ENCODE measurements around the gene MTFMT. TPM values are rescaled to one million over a fixed set of nuclear protein-coding genes. Genes with fewer than 3 reads are reported as not detected.

The MTFMT gene
- total and polyA plus RNA-seq, 2 of the 4 experiments (the other 2 are of a cell fraction), result 8.9 to 21.3 TPM

- no peaks in the 10 kb centered on the region for H3K27me3 ChIP-seq (ENCODE audit: control insufficient read depth, insufficient read depth, low read length)
- H3K79me1 ChIP-seq (ENCODE audit: low read depth in 1 of 2, low read length in 2 of 2), result peaks cover 13 to 24% of the 10 kb centered on the region in 2 experiments
- no peak overlapping the region for H4K91ac ChIP-seq (ENCODE audit: insufficient read depth, low read depth, low read length)
- H2BK120ac ChIP-seq (ENCODE audit: low read depth, low read length), result no peak overlapping the region
- no peak overlapping the region for H2AFZ ChIP-seq (replicated peaks; ENCODE audit: low read length, poor library complexity)
- H2AK9ac ChIP-seq (replicated peaks; ENCODE audit: low read depth, low read length, poor library complexity), result no peak overlapping the region
- H2BK20ac ChIP-seq (ENCODE audit: low read depth, low read length), result no peak overlapping the region
- no peak overlapping the region for H3K27ac ChIP-seq (ENCODE audit: insufficient read depth, low read length)
- H3K18ac ChIP-seq (ENCODE audit: low read depth, low read length), result no peak overlapping the region
- H2BK5ac ChIP-seq (ENCODE audit: low read depth, low read length, poor library complexity, severe bottlenecking), result no peak overlapping the region
- no peak overlapping the region for H4K8ac ChIP-seq (ENCODE audit: low read depth in 2 of 2, low read length in 2 of 2)
- H2BK15ac ChIP-seq (ENCODE audit: low read depth, low read length), result no peak overlapping the region
- no peak overlapping the region for H3K4me2 ChIP-seq (ENCODE audit: low read depth, low read length)
- 83% methylated on average over 1 of the region's 7 CpGs; no CpG with 5 or more reads in 1 of the 2 experiments for WGBS, 2 experiments (ENCODE audit: extremely low coverage in 2 of 2, insufficient read length in 1 of 2)
- no peak overlapping the region for H3K56ac ChIP-seq (ENCODE audit: extremely low read depth, insufficient read depth, low read length)
- H3K9me1 ChIP-seq (ENCODE audit: insufficient read depth, low read length), result peaks cover 1% of the 10 kb centered on the region; the same call in 1 of the 2 replicates
- H3K23ac ChIP-seq (ENCODE audit: low read depth, low read length), result no peak overlapping the region
- no peak overlapping the region for H3K14ac ChIP-seq (replicated peaks; ENCODE audit: low read depth, low read length)
- ChIA-PET CTCF (no interaction called here), POLR2A (ENCODE audit: unreplicated experiment) (no interaction called here)
- dilution Hi-C loops (cut with HindIII; ENCODE audit: low sequenced_read_pairs, unreplicated experiment) (no loop called here), in situ Hi-C loops (cut with MboI; ENCODE audit: low sequenced_read_pairs) (no loop called here), intact Hi-C loops (cut with micrococcal nuclease) (no loop called here)
- peaks cover 1% of the 10 kb centered on the region; the same call in 1 of the 2 replicates for H3K4me1 ChIP-seq (ENCODE audit: control insufficient read depth, insufficient read depth, low read length)
- H3K4me3 ChIP-seq (ENCODE audit: insufficient read depth, low read depth, low read length), result no peak overlapping the region
- H3K9me3 ChIP-seq (ENCODE audit: control insufficient read depth, insufficient read depth, low read length), result no peaks in the 10 kb centered on the region
- no peak for TF ChIP-seq MAFK (IDR thresholded peaks at IDR 0.05; ENCODE audit: low read depth, low read length)
- DNase-seq, result no peak
- peaks cover 30% of the 10 kb centered on the region for H3K36me3 ChIP-seq (ENCODE audit: control insufficient read depth, insufficient read depth, low read length)
- H4K5ac ChIP-seq (ENCODE audit: low read depth, low read length), result no peak overlapping the region
- no TSS peak for BruUV-seq (replicated peaks)
- H4K20me1 ChIP-seq (ENCODE audit: insufficient read depth, low read length), result peaks cover 3% of the 10 kb centered on the region; the same call in 1 of the 2 replicates
- no peak overlapping the region for H2AK5ac ChIP-seq (ENCODE audit: low read depth, low read length)
- no peak for ATAC-seq (ENCODE audit: low read depth)
- H3K4ac ChIP-seq (ENCODE audit: low read depth, low read length), result no peak overlapping the region
- H3K9ac ChIP-seq (ENCODE audit: low read depth, low read length), result no peak overlapping the region
Measured at GRCh38 chr15:64979252-64979710, 50.2 kb downstream of the MTFMT start.

Data from IMR-90 (cell line).